Thymus (tissue), 11 donors: ENCODE data around the gene SLC4A7. TPM values are rescaled to one million over a fixed set of nuclear protein-coding genes. Genes with fewer than 3 reads are reported as not detected.
"Not testable (repeated sequence)": the region's sequence is repeated elsewhere in the genome, so short reads cannot be mapped to it uniquely, and the experiment has no call there.

Experiments
- DNase-seq, 9 donors: peaks; one replicate each; pipeline ENCODE4 v3.0.0-alpha.2; 2013; ENCODE audit warnings: low spot score in 9 of 9, low read depth in 6 of 9, missing footprints in 1 of 9
- H3K27ac ChIP-seq, 2 donors: one replicate each; pipeline ENCODE4 v1.5.1; 2013; ENCODE audit warnings: control low read depth in 1 of 2, low read depth in 1 of 2, low read length in 1 of 2, mild to moderate bottlenecking in 1 of 2, moderate library complexity in 1 of 2
- H3K27me3 ChIP-seq, 2 donors: one replicate each; pipeline ENCODE4 v1.5.1; 2013; ENCODE audit warnings: low read length in 1 of 2; ENCODE audit not compliant: control insufficient read depth in 2 of 2, insufficient read depth in 1 of 2
- H3K36me3 ChIP-seq, 2 donors: one replicate each; pipeline ENCODE4 v1.5.1; 2013; ENCODE audit warnings: low read length in 1 of 2, mild to moderate bottlenecking in 1 of 2, moderate library complexity in 1 of 2; ENCODE audit not compliant: control insufficient read depth in 2 of 2, insufficient read depth in 2 of 2
- H3K4me1 ChIP-seq, 2 donors: one replicate each; pipeline ENCODE4 v1.5.1; 2013; ENCODE audit warnings: low read length in 2 of 2; ENCODE audit not compliant: control insufficient read depth in 2 of 2, insufficient read depth in 2 of 2
- H3K4me3 ChIP-seq, 2 donors: one replicate each; pipeline ENCODE4 v1.5.1; 2013; ENCODE audit warnings: low read length in 2 of 2, control low read depth in 1 of 2, mild to moderate bottlenecking in 1 of 2
- H3K9me3 ChIP-seq, 2 donors: one replicate each; pipeline ENCODE4 v1.5.1; 2013; ENCODE audit warnings: low read length in 1 of 2, mild to moderate bottlenecking in 1 of 2; ENCODE audit not compliant: control insufficient read depth in 2 of 2, insufficient read depth in 1 of 2
- WGBS: extraction: QIAGEN DNeasy Blood & Tissue Kit; methylation state at CpG from one replicate; pipeline ENCODE4 v1.1.7; 2013; 5-methylcytosine and 5-hydroxymethylcytosine counted together
- polyA plus RNA-seq: library from polyadenylated mRNA; stranded (reverse); fragments of 200-250 nt; gene quantifications from one replicate; pipeline ENCODE4 v1.2.3, GENCODE V29; 2013
- total RNA-seq: library from RNA; stranded (reverse); fragments of 120-200 nt; gene quantifications from one replicate; pipeline ENCODE4 v1.2.4, GENCODE V29; 2013
- donor health status: healthy.

SLC4A7 gene
- total and polyA plus RNA-seq, 2 donors: 6.5 to 24.8 TPM

GRCh38 chr3:27345959-27346865 is 138.0 kb downstream of the SLC4A7 start:
- Histone ChIP-seq H3K4me1 (peaks cover 15 to 26% of the 10 kb centered on the region in 2 donors), H3K4me3 (no peak overlapping the region), H3K27me3 (no peaks in the 10 kb centered on the region), H3K27ac (peak overlapping the region in 1 of 2 donors; percentile 73), H3K9me3 (no peaks in the 10 kb centered on the region), H3K36me3 (no peaks in the 10 kb centered on the region)
- WGBS: 78% methylated on average over 11 of the region's 11 CpGs
- DNase-seq: peak in 1 of 9 donors; percentile 37

DNA sequence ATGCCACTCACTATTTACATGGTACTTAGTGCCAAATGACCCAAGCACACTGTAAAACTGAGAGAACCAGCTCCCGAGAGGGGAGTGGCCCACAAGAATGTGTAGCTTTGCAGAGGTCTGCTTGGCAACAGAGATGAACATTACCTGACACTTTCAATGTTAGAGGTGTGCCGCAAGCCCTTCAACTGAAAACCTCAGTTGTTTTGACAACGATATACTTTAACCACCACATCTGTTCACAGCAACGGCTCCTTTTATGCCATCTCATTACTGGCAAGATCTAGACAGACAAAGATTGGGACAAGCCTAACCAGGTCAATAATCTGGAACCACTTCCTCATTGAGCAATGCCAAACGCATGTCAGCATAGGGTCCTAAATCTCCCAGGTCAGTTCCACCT is 138.7 kb downstream of the SLC4A7 start:
- H3K27me3 ChIP-seq: no peaks in the 10 kb centered on the region
- DNase-seq: peak in 6 of 9 donors; percentile 27 to 81 (median 45)
- H3K4me1 ChIP-seq: peaks cover 15 to 26% of the 10 kb centered on the region in 2 donors
- H3K36me3 ChIP-seq: no peaks in the 10 kb centered on the region
- 3% methylated on average over 5 of the region's 5 CpGs for WGBS
- H3K27ac ChIP-seq: peak overlapping the region in 1 of 2 donors; percentile 73
- H3K9me3 ChIP-seq: no peaks in the 10 kb centered on the region
- no peak overlapping the region for H3K4me3 ChIP-seq

- DNase-seq: no peak
- Histone ChIP-seq H3K4me3 (no peak overlapping the region), H3K4me1 (peaks cover 15 to 26% of the 10 kb centered on the region in 2 donors), H3K27me3 (no peaks in the 10 kb centered on the region), H3K27ac (peak overlapping the region in 1 of 2 donors; percentile 73), H3K36me3 (no peaks in the 10 kb centered on the region), H3K9me3 (no peaks in the 10 kb centered on the region)
- 92% methylated on average over 2 of the region's 2 CpGs for WGBS
These were observed 139.1 kb downstream of the SLC4A7 start for GRCh38 chr3:27345045-27345444.

- no peaks in the 10 kb centered on the region for H3K36me3 ChIP-seq
- H3K9me3 ChIP-seq: no peaks in the 10 kb centered on the region
- peaks cover 10 to 21% of the 10 kb centered on the region in 2 donors for H3K4me1 ChIP-seq
- 98% methylated on average over 3 of the region's 3 CpGs for WGBS
- H3K27me3 ChIP-seq: no peaks in the 10 kb centered on the region
- peak overlapping the region in 1 of 2 donors; percentile 6 for H3K27ac ChIP-seq
- DNase-seq: no peak
- H3K4me3 ChIP-seq: no peak overlapping the region
These were observed 140.0 kb downstream of the SLC4A7 start for GRCh38 chr3:27344192-27344591.

DNA sequence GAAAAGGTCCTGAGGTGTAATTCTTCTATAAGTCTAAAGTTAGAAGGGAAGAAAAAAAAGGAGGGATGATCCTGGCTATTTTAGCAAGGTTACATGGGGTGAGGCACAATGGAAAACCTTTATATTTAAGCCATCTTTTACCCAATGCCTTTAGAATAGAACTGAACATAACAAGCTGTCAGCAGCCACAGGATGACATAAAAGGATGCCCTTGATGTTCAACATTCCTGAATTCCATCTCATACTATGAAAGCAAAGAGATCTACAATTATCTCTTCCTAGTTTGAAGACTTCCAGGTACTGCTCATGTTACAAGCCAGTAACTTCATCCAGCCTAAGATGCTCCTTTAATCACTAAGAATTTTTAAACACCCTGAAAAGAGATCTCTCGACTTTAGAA is 141.9 kb downstream of the SLC4A7 start:
- Histone ChIP-seq H3K9me3 (no peaks in the 10 kb centered on the region), H3K4me3 (no peak overlapping the region), H3K4me1 (peaks cover 8 to 16% of the 10 kb centered on the region in 2 donors), H3K27me3 (no peaks in the 10 kb centered on the region), H3K36me3 (no peaks in the 10 kb centered on the region), H3K27ac (no peak overlapping the region)
- 96% methylated on average over 1 of the region's 1 CpG for WGBS
- no peak for DNase-seq

DNA sequence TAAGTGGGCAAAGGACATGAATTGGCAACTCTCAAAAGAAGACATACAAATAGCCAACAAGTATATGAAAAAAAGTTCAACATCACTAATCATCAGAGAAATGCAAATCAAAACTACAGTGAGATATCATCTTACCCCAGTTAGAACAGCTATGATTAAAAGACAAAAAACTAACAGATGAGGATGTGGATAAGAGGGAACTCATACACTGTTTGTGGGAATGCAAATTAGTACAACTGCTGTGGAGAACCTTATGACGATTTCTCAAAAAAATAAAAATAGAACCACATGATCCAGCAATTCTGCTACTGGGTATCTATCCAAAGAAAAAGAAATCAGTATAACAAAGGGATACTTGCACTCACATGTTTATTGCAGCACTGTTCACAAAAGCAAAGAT is 143.7 kb downstream of the SLC4A7 start:
- WGBS: 1% methylated on average over 1 of the region's 1 CpG
- Histone ChIP-seq H3K27me3 (no peaks in the 10 kb centered on the region), H3K9me3 (no peaks in the 10 kb centered on the region), H3K4me1 (peaks cover 6 to 10% of the 10 kb centered on the region in 2 donors), H3K4me3 (no peak overlapping the region), H3K27ac (no peak overlapping the region), H3K36me3 (no peaks in the 10 kb centered on the region)
- DNase-seq: peak in 2 of 9 donors; percentile 9 to 34

DNA sequence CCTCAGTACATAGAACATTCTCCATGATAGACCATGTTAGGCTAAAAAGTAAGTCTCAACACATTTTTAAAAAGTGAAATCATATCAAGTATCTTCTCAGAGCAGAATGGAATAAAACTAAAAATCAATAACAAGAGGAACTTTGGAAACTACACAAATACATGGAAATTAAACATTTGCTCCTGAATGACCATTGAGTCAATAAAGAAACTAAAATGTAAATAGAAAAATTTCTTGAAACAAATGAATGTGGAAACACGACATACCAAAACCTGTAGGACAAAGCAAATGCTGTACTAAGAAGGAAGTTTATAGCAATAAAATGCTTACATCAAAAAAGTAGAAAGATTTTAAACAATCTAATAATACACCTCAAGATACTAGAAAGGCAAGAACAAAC is 148.6 kb downstream of the SLC4A7 start:
- no peaks in the 10 kb centered on the region for H3K4me1 ChIP-seq
- no peak for DNase-seq
- H3K27me3 ChIP-seq: no peaks in the 10 kb centered on the region
- H3K36me3 ChIP-seq: no peaks in the 10 kb centered on the region
- H3K27ac ChIP-seq: no peak overlapping the region
- no peak overlapping the region for H3K4me3 ChIP-seq
- WGBS: 95% methylated on average over 1 of the region's 1 CpG
- no peaks in the 10 kb centered on the region for H3K9me3 ChIP-seq

DNA sequence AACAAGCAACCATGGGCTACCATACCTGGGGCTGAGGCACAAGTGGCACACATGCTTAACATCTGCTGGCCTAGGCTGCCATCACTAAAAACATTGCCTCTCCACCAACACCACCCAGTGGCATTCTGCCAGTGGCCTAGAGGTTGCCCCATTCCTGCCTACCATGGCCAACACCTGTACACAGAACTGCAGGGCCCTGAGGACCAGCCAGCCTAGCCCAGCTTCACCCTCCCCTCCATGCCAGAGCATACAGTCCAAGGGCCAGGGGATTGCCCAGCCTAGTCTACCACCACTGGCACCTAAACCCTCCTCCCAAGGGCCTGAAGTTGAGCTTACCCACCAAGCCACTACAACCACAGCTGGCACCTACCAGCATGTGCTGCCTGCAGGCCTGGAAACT is 150.3 kb downstream of the SLC4A7 start:
- no peak for DNase-seq
- Histone ChIP-seq H3K9me3 (no peaks in the 10 kb centered on the region), H3K36me3 (no peaks in the 10 kb centered on the region), H3K27ac (no peak overlapping the region), H3K4me3 (no peak overlapping the region), H3K4me1 (no peaks in the 10 kb centered on the region), H3K27me3 (no peaks in the 10 kb centered on the region)

DNA sequence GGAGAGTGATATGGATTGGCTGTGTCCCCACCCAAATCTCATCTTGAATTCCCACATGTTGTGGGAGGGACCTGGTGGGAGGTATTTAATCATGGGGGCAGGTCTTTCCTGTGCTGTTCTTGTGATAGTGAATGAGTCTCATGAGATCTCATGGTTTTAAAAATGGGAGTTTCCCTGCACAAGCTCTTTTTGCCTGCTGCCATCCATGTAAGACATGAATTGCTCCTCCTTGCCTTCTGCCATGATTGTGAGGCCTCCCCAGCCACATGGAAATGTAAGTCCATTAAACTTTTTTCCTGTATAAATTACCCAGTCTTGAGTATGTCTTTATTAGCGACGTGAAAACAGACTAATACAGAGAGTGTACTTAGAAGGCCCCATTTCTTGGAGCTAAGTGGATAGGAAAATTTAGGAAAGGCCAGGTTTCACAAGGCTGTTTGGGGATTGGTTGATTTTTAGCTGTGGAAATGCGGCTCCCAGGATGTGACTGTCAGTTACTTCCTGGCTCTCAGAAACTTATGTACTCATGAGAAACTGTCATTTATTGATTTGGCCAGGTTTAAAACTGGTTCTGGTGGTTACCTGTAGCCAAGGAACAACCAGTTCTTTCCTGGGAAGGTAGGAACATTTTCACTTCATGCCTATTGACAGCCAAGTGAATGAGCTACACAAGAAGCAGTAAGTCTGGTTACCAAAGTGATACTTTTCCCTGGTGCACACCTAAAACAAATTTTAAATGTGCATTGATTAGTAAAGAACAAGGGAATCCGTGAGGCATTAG is 155.0 kb downstream of the SLC4A7 start:
- 99% methylated on average over 4 of the region's 4 CpGs for WGBS
- not testable (repeated sequence) for H3K27ac ChIP-seq, DNase-seq, H3K9me3 ChIP-seq, H3K36me3 ChIP-seq, H3K4me1 ChIP-seq, H3K4me3 ChIP-seq, H3K27me3 ChIP-seq
